K562 (cell line): Measurements from ENCODE around the gene UTP4. TPM values are rescaled to one million over a fixed set of nuclear protein-coding genes. Genes with fewer than 3 reads are reported as not detected.

Experiments used
- ERF ChIP-seq: fragments of 450-650 bp; formaldehyde crosslinking; IDR thresholded peaks from 2 replicates; pipeline ENCODE4 v1.4.0; 2020; ENCODE audit warnings: mild to moderate bottlenecking, mixed read lengths
- HNRNPK ChIP-seq: fragments of 200-400 bp; formaldehyde crosslinking; IDR thresholded peaks from one replicate; pipeline ENCODE4 v1.6.1; 2018; ENCODE audit warnings: mild to moderate bottlenecking, low read depth, low read length; ENCODE audit not compliant: poor library complexity, severe bottlenecking
- KDM1A ChIP-seq, 2 experiments: fragments of 450-650 bp; IDR thresholded peaks; 2 replicates each; pipeline ENCODE4 v1.6.1; 2016; ENCODE audit warnings: mild to moderate bottlenecking in 2 of 2
- MCM3 ChIP-seq: fragments of 450-650 bp; IDR thresholded peaks from 2 replicates; pipeline ENCODE4 v1.6.1; 2016
- MTF1 ChIP-seq: fragments of 250-450 bp; sonication (Bioruptor Pico); IDR thresholded peaks from 2 replicates; pipeline ENCODE4 v1.9.0; 2021; ENCODE audit warnings: moderate library complexity, mild to moderate bottlenecking, inconsistent platforms, borderline replicate concordance
- MYNN ChIP-seq, 2 experiments: sonication (generic); formaldehyde crosslinking in 1 of 2; IDR thresholded peaks; 2 replicates each; pipeline versions ENCODE4 v1.5.0 to v1.6.1; 2016 to 2020; ENCODE audit warnings: antibody characterized with exemption in 1 of 2, missing genetic modification reagents in 1 of 2
- SAFB2 ChIP-seq: fragments of 200-400 bp; formaldehyde crosslinking; IDR thresholded peaks from 2 replicates; pipeline ENCODE4 v1.6.1; 2018; ENCODE audit warnings: borderline replicate concordance, low read length, low read depth, moderate library complexity; ENCODE audit not compliant: severe bottlenecking
- TOE1 ChIP-seq, 2 experiments: fragments of 450-650 bp in 1 of 2; sonication (generic) in 1 of 2; formaldehyde crosslinking in 1 of 2; IDR thresholded peaks; 2 replicates each; pipeline versions ENCODE4 v1.7.1 to v1.8.0; 2016 to 2022; ENCODE audit warnings: borderline replicate concordance in 2 of 2, mild to moderate bottlenecking in 2 of 2, antibody characterized with exemption in 1 of 2, inconsistent platforms in 1 of 2, low read depth in 1 of 2, missing genetic modification reagents in 1 of 2, moderate library complexity in 1 of 2
- ZNF134 ChIP-seq: fragments of 250-450 bp; sonication (Bioruptor Pico); conservative IDR thresholded peaks from 2 replicates; pipeline ENCODE4 v1.4.0; 2020
- ZNF239 ChIP-seq: fragments of 250-450 bp; sonication (Bioruptor Pico); IDR thresholded peaks from 2 replicates; pipeline ENCODE4 v1.4.0; 2020; ENCODE audit warnings: mild to moderate bottlenecking
- polyA plus RNA-seq, 8 experiments: library from polyadenylated mRNA; depleted of rRNA in 4 of 8; stranded (reverse) in 5 of 8; unstranded in 3 of 8; fragments of >200 nt; fragmentation: Nextera tagmentation in 2 of 8; fragmentation: Illumina TruSeq in 1 of 8; extraction: Ambion mirVana in 2 of 8; extraction: Trizol in 1 of 8; gene quantifications; 2 replicates each; pipeline versions ENCODE4 v1.2.1 to v1.2.3, GENCODE V29; 2011 to 2014; ENCODE audit warnings: inconsistent platforms in 1 of 8, missing spikeins in 1 of 8
- total RNA-seq, 7 experiments: library from RNA; depleted of rRNA in 6 of 7; stranded (reverse); fragments of >200 nt in 6 of 7; fragmentation: Illumina TruSeq in 2 of 7; extraction: Trizol in 2 of 7; gene quantifications; 2 replicates each; pipeline versions ENCODE4 v1.2.1 to v1.2.3, GENCODE V29; 2011 to 2021; ENCODE audit warnings: low replicate concordance in 1 of 7
- TF ChIP-seq, protein P1 (sequence below): sonication (generic); formaldehyde crosslinking; IDR thresholded peaks from 2 replicates; pipeline ENCODE4 v1.5.0; 2020; ENCODE audit warnings: missing genetic modification reagents
- TF ChIP-seq, protein P2 (sequence below): fragments of 450-650 bp; IDR thresholded peaks from 2 replicates; pipeline ENCODE4 v1.6.1; 2016; ENCODE audit warnings: antibody characterized with exemption

UTP4 gene
- total and polyA plus RNA-seq, 9 of the 15 experiments (the other 6 are each of a cell fraction or from before 2014, with no cell fraction given): 46.1 to 203 (median 145) TPM

DNA sequence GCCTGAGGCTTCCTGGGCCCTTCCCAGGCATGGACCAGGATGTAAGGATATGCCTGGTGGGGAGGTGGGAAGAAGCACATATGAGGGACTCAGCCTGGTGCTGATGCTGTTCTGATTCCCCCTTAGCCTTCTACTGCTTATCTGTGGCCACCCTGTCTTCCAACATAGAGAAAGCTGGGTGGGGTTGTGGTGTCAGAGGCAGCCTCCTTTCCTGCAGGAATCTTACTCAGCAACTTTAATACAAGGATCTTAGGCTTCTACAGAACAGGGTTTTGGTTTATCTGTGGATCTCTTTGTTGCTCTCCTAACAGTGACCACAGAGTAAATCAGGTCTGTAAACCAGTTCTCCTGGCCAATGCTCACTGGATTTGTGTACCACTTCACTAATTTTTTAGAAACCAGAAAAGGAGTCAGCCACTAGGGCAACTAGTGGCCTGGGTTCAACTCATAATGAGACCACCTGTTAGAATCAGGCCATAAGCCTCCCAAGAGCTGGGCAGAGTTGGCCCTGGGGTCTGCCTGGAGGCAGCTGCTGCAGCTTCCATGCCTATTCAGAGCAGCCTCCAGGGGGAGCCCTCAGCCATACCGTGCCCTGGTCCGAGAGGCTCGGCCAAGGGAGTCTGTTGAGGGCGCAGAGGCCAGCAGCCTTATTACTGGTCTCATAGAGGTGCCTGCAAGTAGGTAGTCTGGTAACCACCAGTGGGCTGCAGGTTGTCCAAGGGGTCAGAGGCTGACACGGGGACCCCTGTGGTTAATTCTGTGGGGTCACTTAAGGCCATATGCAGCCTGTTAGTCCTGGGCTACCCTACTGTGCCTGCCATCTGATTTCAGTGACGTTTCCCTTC is 19.9 kb upstream of the UTP4 start (continued):
- TF ChIP-seq, protein P1, sequence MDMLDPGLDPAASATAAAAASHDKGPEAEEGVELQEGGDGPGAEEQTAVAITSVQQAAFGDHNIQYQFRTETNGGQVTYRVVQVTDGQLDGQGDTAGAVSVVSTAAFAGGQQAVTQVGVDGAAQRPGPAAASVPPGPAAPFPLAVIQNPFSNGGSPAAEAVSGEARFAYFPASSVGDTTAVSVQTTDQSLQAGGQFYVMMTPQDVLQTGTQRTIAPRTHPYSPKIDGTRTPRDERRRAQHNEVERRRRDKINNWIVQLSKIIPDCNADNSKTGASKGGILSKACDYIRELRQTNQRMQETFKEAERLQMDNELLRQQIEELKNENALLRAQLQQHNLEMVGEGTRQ: no peak
- TF ChIP-seq MYNN (IDR thresholded peaks at IDR 0.05) (no peak), MYNN (CRISPR knock-in tag; IDR thresholded peaks at IDR 0.05) (no peak), SAFB2 (no peak), ERF (CRISPR knock-in tag) (no peak), KDM1A (IDR thresholded peaks at IDR 0.05) (no peak), TOE1 (IDR thresholded peaks at IDR 0.05; ENCODE audit: borderline replicate concordance) (no peak), TOE1 (CRISPR knock-in tag; IDR thresholded peaks at IDR 0.05; ENCODE audit: borderline replicate concordance, low read depth) (no peak), ZNF134 (CRISPR knock-in tag) (peak; percentile 65), ZNF239 (CRISPR knock-in tag) (no peak), HNRNPK (no peak), MTF1 (no peak), MCM3 (no peak)
- TF ChIP-seq, protein P2, sequence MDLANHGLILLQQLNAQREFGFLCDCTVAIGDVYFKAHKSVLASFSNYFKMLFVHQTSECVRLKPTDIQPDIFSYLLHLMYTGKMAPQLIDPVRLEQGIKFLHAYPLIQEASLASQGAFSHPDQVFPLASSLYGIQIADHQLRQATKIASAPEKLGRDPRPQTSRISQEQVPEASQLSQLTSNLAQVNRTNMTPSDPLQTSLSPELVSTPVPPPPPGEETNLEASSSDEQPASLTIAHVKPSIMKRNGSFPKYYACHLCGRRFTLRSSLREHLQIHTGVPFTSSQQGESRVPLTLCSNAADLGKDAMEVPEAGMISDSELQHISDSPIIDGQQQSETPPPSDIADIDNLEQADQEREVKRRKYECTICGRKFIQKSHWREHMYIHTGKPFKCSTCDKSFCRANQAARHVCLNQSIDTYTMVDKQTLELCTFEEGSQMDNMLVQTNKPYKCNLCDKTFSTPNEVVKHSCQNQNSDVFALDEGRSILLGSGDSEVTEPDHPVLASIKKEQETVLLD: no peak
